Hematopoietic multipotent progenitor cell treated with erythropoietin and hydrocortisone succinate and interleukin-3 and kit ligand, for 17 days (in vitro differentiated cells): ENCODE measurements around the gene MPV17L.
A peak's percentile ranks its signal among the peaks of the same experiment; 100 is the strongest.
"Not testable (repeated sequence)": the region's sequence is repeated elsewhere in the genome, so short reads cannot be mapped to it uniquely, and the experiment has no call there.

Experiments used
- DNase-seq: peaks from one replicate; pipeline ENCODE4 v3.0.0-alpha.2; 2015; ENCODE audit warnings: low spot score

MPV17L gene

DNA sequence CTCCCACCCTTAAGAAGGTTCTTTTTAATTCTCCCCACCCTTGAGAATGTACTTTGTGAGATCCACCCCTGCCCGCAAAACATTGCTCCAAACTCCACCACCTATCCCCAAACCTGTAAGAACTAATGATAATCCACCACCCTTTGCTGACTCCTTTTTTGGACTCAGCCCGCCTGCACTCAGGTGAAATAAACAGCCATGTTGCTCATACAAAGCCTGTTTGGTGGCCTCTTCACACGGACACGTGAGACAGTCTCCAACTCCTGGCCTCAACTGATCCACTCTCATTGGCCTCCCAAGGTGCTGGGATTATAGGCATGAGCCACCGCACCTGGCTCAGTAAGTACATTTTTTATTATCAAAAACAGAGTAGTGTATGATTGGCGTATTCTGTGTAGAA, 13.9 kb downstream of the MPV17L start:
- not testable (repeated sequence) for DNase-seq

- no peak for DNase-seq
Observed at GRCh38 chr16:15415511-15415985, 20.0 kb downstream of the MPV17L start.

GRCh38 chr16:15417197-15417596, 21.6 kb downstream of the MPV17L start:
- no peak for DNase-seq

GRCh38 chr16:15418206-15418605, 22.7 kb downstream of the MPV17L start:
- DNase-seq: no peak

GRCh38 chr16:15421696-15422095, 26.1 kb downstream of the MPV17L start:
- DNase-seq: not testable (repeated sequence)

- no peak for DNase-seq
Observed at GRCh38 chr16:15422222-15422621, 26.7 kb downstream of the MPV17L start.

GRCh38 chr16:15425861-15426260, 30.3 kb downstream of the MPV17L start:
- DNase-seq: no peak

DNA sequence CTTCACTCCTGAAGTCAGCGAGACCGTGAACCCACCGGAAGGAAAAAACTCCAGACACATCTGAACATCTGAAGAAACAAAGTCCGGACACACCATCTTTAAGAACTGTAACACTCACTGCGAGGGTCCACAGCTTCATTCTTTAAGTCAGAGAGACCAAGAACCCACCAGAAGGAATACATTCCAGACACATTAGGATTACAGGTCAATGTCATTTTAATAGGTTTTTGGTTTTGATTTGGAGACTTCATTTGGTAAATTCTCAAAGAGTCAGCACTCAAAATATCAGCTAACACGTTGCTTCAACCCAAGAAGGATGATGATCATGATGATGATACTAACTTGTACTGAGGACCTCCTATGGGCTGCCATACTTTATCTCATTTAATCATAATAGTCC, 31.2 kb downstream of the MPV17L start:
- no peak for DNase-seq

DNA sequence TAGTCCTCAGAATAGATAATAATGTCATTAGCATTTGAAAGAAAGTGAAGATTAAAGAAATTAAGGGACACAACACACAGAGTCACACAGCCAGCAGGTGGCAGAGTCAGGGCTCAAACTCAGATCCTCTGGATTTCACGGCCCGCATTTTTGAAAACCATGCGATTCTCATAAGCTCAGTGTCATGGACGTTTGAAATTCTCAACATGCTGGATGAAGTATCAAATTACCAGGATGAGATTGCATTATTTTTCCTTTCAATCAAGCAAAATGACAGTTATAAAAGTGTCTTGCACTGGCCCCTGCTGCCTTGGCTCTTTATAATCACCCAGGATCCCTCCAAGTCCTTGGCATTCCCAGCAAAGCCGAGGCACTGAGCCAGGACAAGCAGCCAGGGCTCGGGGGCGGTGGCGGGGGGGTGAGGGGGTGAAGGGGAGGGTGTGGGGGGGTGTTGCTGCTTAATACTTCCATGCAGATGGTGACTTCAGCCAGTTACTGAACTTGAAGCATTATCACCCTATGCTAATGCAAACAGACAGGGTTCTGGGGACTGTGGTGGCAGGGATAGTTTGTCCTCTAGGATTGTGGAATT, 32.2 kb downstream of the MPV17L start:
- DNase-seq: peak; percentile 86

GRCh38 chr16:15430884-15431283, 35.3 kb downstream of the MPV17L start:
- DNase-seq: not testable (repeated sequence)

GRCh38 chr16:15434079-15434424, 38.5 kb downstream of the MPV17L start:
- DNase-seq: no peak

DNA sequence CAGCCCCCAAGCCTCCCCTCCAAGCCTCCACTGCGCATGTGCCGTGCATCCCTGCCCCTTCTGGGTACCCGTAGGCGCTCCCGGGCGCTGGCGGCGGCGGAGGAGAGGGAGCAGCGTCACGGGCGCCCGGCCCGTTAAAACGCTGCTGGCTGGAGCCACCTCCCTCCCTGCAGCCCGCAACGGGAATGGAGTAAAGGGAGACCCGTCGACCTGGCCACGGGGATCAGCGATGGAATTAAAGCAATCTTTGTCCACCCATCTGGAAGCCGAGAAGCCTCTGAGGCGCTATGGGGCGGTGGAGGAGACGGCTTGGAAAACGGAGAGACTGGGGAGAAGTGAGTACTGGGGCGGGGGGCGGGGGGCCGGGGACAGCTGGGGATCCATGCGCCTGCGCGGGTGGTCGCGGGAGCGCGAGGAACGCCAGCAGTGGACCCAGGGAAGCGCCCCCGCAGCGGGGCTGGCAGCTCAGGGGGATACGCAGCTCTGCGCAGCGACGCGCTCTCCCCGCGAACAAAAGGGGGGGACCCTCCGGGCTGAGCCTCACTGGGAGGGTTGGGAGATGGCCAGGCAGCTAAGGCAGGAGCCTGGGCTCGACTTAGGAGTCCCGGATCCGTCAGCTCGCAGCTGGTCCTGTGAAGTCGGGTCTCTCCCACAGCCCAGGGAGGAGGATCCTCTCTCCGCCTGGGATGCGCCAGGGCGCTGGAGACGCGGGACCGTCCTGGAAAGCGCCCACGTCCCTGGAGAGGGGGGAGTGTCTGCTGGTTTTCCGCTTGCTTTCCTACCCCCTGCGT, 39.1 kb downstream of the MPV17L start, which contains the start of gene BMERB1:
Gene BMERB1, plus strand, starts transcription at position 164 of the 791 bp plus-strand sequence. Its CDS starts 66 bp downstream, at position 230.
- DNase-seq: no peak

DNA sequence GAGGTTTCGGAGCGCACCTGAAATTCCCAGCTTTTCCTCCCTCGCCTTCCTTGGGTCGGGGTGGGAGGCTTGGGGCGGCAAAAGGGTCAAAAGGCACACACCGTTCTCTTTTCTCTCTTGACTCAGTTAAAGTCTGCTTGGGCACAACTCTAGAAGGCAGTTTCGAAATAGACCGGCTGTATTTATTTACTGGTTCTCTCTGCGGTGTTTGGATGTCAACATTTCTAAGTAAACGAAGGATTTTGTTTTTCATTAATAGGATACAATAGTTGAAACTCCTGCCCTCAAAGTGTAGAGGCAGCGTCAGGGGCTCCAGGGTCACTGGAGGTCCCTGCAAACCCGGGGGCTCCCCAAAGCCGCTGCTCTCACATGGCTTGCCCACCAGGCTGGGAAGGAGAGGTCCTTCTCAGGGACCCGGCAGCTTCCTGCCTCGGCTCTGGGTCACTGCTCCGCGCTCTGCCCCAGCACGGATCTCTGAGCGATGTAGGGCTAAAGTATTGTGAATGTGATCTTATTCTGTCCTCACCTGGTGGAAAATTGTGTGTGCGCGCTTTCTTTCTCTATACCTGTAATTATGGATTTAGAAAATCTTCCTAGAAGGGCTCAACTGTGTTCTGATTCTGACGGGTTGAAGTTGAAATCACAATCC, 39.8 kb downstream of the MPV17L start:
- DNase-seq: no peak

DNA sequence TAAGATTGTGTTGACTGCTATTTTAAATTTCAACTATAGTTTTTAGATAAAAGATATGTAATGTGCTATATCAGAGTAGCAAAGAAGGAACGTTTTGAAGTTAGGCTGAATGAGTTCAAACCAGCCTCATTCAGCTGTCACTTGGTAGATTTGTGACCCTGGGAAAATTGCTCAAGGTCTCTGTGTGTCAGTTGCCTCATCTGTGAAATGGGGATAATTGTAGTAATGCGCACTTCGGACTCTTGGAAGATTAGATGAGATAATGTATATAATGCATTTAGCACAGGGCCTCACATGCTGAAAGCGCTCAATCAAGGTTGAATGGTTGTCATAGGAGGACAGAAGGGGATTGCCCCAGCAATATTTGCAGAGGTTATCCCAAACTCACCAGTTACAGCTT, 43.5 kb downstream of the MPV17L start:
- no peak for DNase-seq

GRCh38 chr16:15439521-15439920, 44.0 kb downstream of the MPV17L start:
- DNase-seq: no peak

DNA sequence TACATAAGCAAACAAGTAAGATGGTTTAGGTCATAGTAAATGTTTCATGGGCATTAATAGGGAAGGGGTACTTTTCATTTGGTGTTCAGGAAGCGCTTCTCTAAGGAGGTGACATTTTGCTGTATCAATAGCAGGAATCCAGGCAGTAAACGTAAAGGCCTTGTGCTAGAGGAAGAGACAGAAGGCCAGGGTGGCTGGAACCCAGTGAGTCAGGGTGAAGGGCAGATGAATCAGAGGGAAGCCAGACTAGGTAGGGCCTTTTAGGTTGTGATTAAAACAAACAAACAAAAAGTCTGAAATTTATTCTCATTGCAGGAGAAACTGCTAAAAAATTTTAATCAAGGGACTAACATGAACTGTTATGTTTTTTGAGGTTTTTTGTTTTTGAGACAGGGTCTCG, 45.3 kb downstream of the MPV17L start:
- no peak for DNase-seq

DNA sequence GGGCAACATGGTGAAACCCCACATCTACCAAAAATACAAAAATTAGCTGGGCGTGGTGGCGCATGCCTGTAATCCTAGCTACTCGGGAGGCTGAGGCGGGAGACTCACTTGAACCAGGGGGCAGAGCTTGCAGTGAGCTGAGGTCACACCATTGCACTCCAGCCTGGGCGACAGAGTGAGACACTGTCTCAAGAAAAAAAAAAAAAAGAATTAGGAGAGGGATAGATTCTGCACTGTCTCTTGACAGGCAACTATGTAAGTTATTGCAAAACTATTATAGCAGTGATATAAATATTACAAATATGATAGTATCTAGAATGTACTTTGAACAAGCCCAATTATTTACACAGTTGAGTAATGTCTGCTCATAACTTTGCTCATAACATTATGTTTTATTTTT, 46.6 kb downstream of the MPV17L start:
- not testable (repeated sequence) for DNase-seq

DNA sequence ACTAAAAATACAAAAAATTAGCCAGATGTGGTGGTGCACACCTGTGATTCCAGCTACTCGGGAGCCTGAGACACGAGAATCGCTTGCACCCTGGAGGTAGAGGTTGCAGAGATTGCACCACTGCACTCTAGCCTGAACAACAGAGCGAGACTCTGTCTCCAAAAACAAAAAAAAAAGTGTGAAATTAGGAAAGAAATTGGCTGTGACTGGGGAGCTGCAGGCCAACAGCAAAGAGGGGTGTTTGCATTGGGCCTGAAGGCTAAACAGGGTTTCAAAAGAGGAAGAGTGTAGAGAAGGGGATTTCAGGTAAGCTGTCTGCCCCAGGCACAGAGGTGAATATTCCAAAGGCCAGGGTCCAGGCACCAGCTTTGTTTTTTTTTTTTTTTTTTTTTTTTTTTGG, 48.2 kb downstream of the MPV17L start:
- DNase-seq: no peak

DNA sequence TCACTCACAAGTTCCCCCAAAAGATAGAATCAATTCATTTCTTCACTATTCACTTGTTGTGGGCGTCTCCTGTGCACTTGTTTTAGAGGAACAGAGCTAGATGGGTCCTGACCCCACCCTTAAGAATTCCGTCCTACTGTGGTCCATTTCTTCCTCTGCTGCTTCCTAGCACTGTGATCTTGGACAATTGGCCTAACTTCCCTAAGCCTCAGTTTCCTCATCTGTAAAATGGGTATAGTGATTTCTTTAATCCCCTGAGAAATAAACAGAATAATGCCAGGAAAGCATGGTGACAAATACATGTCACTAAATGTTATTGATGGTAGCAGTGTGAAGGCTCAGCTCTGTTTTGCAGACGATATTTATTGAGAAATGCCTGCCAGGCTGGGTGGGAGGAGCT, 48.7 kb downstream of the MPV17L start:
- no peak for DNase-seq

GRCh38 chr16:15445450-15445849, 49.9 kb downstream of the MPV17L start:
- DNase-seq: no peak

DNA sequence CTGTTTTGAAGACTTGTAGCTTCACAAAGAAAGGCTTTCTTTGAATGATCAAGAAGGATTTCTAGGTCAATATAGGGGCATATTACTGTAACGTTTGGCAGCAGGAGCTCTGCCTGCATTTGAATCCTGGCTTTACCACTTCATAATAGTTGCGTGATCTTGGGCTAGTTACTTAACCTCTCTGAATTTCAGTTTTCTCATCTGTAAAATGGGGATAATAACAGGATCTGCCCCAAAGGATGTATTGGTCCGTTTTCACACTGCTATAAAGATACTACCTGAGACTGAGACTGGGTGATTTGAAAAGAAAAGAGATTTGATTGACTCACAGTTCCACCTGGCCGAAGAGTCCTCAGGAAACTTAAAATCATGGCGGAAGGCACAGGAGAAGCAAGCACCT, 51.3 kb downstream of the MPV17L start:
- no peak for DNase-seq

- no peak for DNase-seq
Observed at GRCh38 chr16:15450624-15451023, 55.1 kb downstream of the MPV17L start.

- no peak for DNase-seq
Observed at GRCh38 chr16:15451098-15451731, 55.7 kb downstream of the MPV17L start.
